GM12878 (cell line): ENCODE data around the gene C2orf92. TPM values are rescaled to one million over a fixed set of nuclear protein-coding genes. Genes with fewer than 3 reads are reported as not detected.

ENCODE experiments used
- ATAC-seq: fragments of 200-7000 bp; cut with Tn5 transposase; 3 replicates; pipeline ENCODE4 v1.9.1; 2020; ENCODE audit warnings: mild to moderate bottlenecking, moderate library complexity
- BruUV-seq: library from RNA; stranded (reverse); fragments of 400-500 nt; replicated peaks from 2 replicates; lab custom pipeline; 2021; lab: Mats Ljungman, UMichigan
- CTCF ChIA-PET: fragments of 300-600 bp; sonication (Branson Sonifier 250); formaldehyde crosslinking; extraction: SDS; loops from one replicate; lab custom pipeline; 2021; ENCODE audit warnings: inconsistent platforms; lab: Yijun Ruan, JAX
- POLR2A ChIA-PET: fragments of 350-600 bp; formaldehyde crosslinking; extraction: SDS; loops from one replicate; lab custom pipeline; 2021; ENCODE audit warnings: inconsistent platforms; lab: Charles Lee
- RAD21 ChIA-PET: fragments of 300-600 bp; sonication (Branson Sonifier 250); formaldehyde crosslinking; loops from one replicate; lab custom pipeline; 2023; ENCODE audit warnings: antibody characterized with exemption; ENCODE audit not compliant: unreplicated experiment; lab: Charles Lee
- SMC1A ChIA-PET: fragments of 300-600 bp; sonication (Branson Sonifier 250); formaldehyde crosslinking; loops from one replicate; lab custom pipeline; 2023; ENCODE audit not compliant: unreplicated experiment, uncharacterized antibody; lab: Charles Lee
- DNase-seq: peaks from one replicate; pipeline ENCODE4 v3.0.0-alpha.2; 2011; ENCODE audit warnings: low read depth, low spot score
- FAIRE-seq: peaks from 3 replicates; lab custom pipeline; 2011; peaks lifted over from hg19 to GRCh38; lab: Jason Lieb, UNC
- H2AFZ ChIP-seq: 2 replicates; pipeline ENCODE4 v1.6.0; 2011; ENCODE audit warnings: low read depth, low read length, control low read depth; ENCODE audit not compliant: control insufficient read depth
- H3K27ac ChIP-seq: 2 replicates; pipeline ENCODE4 v1.5.1; 2011; ENCODE audit warnings: control low read depth; ENCODE audit not compliant: control insufficient read depth, insufficient read depth
- H3K27me3 ChIP-seq, 2 experiments: replicated peaks in 1 of 2; 2 replicates each; pipeline versions ENCODE4 v1.6.0 to v1.6.1; 2011; ENCODE audit warnings: low read length in 1 of 2; ENCODE audit not compliant: control insufficient read depth in 2 of 2, insufficient read depth in 2 of 2
- H3K36me3 ChIP-seq, 2 experiments: 2 replicates each; pipeline ENCODE4 v1.5.1; 2011; ENCODE audit warnings: low read length in 1 of 2; ENCODE audit not compliant: control insufficient read depth in 2 of 2, insufficient read depth in 2 of 2
- H3K4me1 ChIP-seq: 2 replicates; pipeline ENCODE4 v1.6.1; 2011; ENCODE audit warnings: mild to moderate bottlenecking, low read length, moderate library complexity, mixed read lengths; ENCODE audit not compliant: control insufficient read depth, insufficient read depth
- H3K4me2 ChIP-seq: 2 replicates; pipeline ENCODE4 v1.6.0; 2011; ENCODE audit warnings: control low read depth; ENCODE audit not compliant: control insufficient read depth, insufficient read depth
- H3K4me3 ChIP-seq: fragments of 200-600 bp; sonication (generic); 2 replicates; pipeline ENCODE4 v1.5.1; 2016
- H3K79me2 ChIP-seq: 2 replicates; pipeline ENCODE4 v1.6.0; 2011; ENCODE audit warnings: low read length; ENCODE audit not compliant: control insufficient read depth, insufficient read depth
- H3K9ac ChIP-seq: 2 replicates; pipeline ENCODE4 v1.8.0; 2011; ENCODE audit warnings: low read length, control low read depth, mixed read lengths; ENCODE audit not compliant: control insufficient read depth, insufficient read depth
- H3K9me3 ChIP-seq: replicated peaks from 3 replicates; pipeline ENCODE4 v1.5.1; 2011; ENCODE audit warnings: mild to moderate bottlenecking, low read length; ENCODE audit not compliant: control insufficient read depth, insufficient read depth
- H4K20me1 ChIP-seq: 2 replicates; pipeline ENCODE4 v1.6.0; 2011; ENCODE audit not compliant: control insufficient read depth, insufficient read depth
- BCL11A ChIP-seq: IDR thresholded peaks from 2 replicates; pipeline ENCODE4 v1.6.1; 2011; ENCODE audit warnings: low read depth, low read length
- CBFB ChIP-seq: IDR thresholded peaks from 2 replicates; pipeline ENCODE4 v1.6.1; 2016; ENCODE audit warnings: antibody characterized with exemption, low read depth
- GABPA ChIP-seq: IDR thresholded peaks from 2 replicates; pipeline ENCODE4 v1.6.1; 2014; ENCODE audit warnings: antibody characterized with exemption, low read depth, mild to moderate bottlenecking, inconsistent platforms
- HCFC1 ChIP-seq: fragments of 150-350 bp; IDR thresholded peaks from 2 replicates; pipeline ENCODE4 v1.6.1; 2014; ENCODE audit warnings: low read length
- IRF4 ChIP-seq: IDR thresholded peaks from 2 replicates; pipeline ENCODE4 v1.6.1; 2011; ENCODE audit warnings: low read depth, low read length
- POLR2AphosphoS5 ChIP-seq: IDR thresholded peaks from 2 replicates; pipeline ENCODE4 v1.6.1; 2011; ENCODE audit warnings: mild to moderate bottlenecking, low read length, inconsistent platforms
- RFX5 ChIP-seq: IDR thresholded peaks from 2 replicates; pipeline ENCODE4 v1.6.1; 2011; ENCODE audit warnings: low read depth, low read length, improper control_type of control experiment
- SP1 ChIP-seq: IDR thresholded peaks from one replicate; pipeline ENCODE4 v1.6.1; 2011; ENCODE audit warnings: low read depth, low read length
- SPI1 ChIP-seq: IDR thresholded peaks from 2 replicates; pipeline ENCODE4 v1.6.1; 2011; ENCODE audit warnings: low read depth, mild to moderate bottlenecking, low read length, moderate library complexity, borderline replicate concordance; ENCODE audit not compliant: insufficient read depth
- SREBF2 ChIP-seq: IDR thresholded peaks from 2 replicates; pipeline ENCODE4 v1.6.1; 2012; ENCODE audit warnings: mild to moderate bottlenecking, low read length
- WGBS: methylation state at CpG from one replicate; pipeline ENCODE4 v1.1.6; 2016; ENCODE audit warnings: low lambda C conversion rate; ENCODE audit not compliant: insufficient replicate concordance, insufficient coverage; ENCODE audit errors: missing lambda C conversion rate; 5-methylcytosine and 5-hydroxymethylcytosine counted together
- in situ Hi-C: fragments of 300-500 bp; cut with MboI; formaldehyde crosslinking; loops from 9 replicates; pipeline ENCODE4 v1.14.3; 2018; ENCODE audit warnings: mixed read lengths
- intact Hi-C: fragments of 100-400 bp; cut with micrococcal nuclease; formaldehyde crosslinking; loops from one replicate; pipeline ENCODE4 v1.14.2; 2022; ENCODE audit not compliant: unreplicated experiment
- polyA plus RNA-seq, 11 experiments: library from polyadenylated mRNA; depleted of rRNA in 4 of 11; unstranded in 6 of 11; stranded (reverse) in 5 of 11; fragments of >200 nt; fragmentation: Nextera tagmentation in 4 of 11; fragmentation: Illumina TruSeq in 1 of 11; extraction: Ambion mirVana in 4 of 11; extraction: Trizol in 1 of 11; gene quantifications; 1 replicate in 1 of 11; 2 replicates in 10 of 11; pipeline versions ENCODE4 v1.2.1 to v1.2.3, GENCODE V29; 2011 to 2016; ENCODE audit warnings: inconsistent platforms in 2 of 11, missing spikeins in 2 of 11, low read depth in 1 of 11
- total RNA-seq, 4 experiments: library from RNA; depleted of rRNA in 3 of 4; stranded (reverse); fragments of >200 nt in 3 of 4; fragmentation: Illumina TruSeq in 1 of 4; extraction: Trizol in 1 of 4; gene quantifications; 2 replicates each; pipeline versions ENCODE4 v1.2.1 to v1.2.3, GENCODE V29; 2013 to 2021
- TF ChIP-seq, protein P1 (sequence below): IDR thresholded peaks from 2 replicates; pipeline ENCODE4 v1.6.1; 2012; ENCODE audit warnings: low read depth, low read length, improper control_type of control experiment
- TF ChIP-seq, protein P2 (sequence below): fragments of 450-650 bp; IDR thresholded peaks from 2 replicates; pipeline ENCODE4 v1.6.1; 2017; ENCODE audit warnings: low read depth, mild to moderate bottlenecking, moderate library complexity

The C2orf92 gene
- total and polyA plus RNA-seq, 10 of the 15 experiments (the other 5 are each of a cell fraction or from before 2014, with no cell fraction given), result 0.40 to 10.1 (median 3.7) TPM

DNA sequence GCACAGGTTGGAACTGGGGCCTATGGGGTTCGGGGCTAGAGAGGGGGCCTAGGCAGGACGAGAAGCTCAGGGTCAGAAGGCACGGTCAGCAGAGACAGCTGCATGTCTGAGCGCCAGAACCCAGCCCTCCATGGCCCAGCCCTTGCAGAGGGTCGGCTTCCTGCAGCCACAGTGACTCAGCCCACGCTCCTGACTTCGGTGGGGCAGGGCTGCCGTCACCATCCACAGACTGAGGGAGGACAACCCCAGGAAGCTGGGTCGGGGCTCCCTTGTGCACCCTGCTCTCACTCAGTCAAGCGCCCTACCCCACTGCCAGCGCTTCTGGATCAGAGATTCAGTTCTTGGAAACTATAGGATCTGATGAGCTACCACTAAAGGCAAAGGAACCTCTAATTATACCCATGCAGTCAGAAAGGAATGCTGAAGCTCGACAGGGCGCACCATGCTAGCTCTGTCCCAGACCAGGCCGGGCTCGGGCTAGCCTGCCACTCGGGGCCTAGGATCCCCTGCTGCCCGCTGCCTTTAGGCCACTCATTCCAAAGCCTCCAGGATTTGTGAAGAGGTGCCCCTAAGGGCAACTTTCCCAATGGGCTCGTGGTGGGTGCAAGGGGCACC, 8.6 kb upstream of the C2orf92 start:
- ChIA-PET RAD21 (interaction anchor here (0.9 to 5.9 kb wide), 2 partner anchors 35 to 37 kb away, joined by 3 to 76 read pairs; no protein-coding TSS in a partner anchor), SMC1A (interaction anchor here (1.1 to 4.9 kb wide), 3 partner anchors 10 to 17 kb away, joined by 3 to 29 read pairs (median 9); partner anchors contain the start of gene COX5B)
- FAIRE-seq, result no peak

DNA sequence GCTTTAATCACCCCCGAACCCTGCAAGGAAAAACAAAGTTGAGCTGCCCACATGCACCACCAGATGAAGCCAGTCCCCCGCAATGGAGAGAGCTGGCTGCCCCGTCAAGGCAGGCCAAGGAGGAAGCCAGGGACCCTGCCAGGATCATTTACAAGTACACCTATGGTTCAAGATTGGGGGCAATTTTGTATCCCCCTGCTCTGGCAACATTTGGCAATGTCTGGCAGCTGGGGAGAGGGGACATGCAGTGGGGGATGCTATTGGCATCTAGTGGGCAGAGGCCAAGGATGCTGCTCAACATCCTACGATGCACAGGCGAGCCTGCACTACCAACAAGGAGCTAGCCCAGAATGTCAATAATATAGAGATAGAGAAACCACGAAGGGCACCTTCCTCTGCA, 7.6 kb upstream of the C2orf92 start:
- FAIRE-seq (no peak), DNase-seq (no peak), ATAC-seq (no peak)
- in situ Hi-C loops, result loop anchor here (10.0 kb wide), 1 partner anchor 1597 kb away; no protein-coding TSS in a partner anchor
- Histone ChIP-seq H3K9me3 (no peaks in the 10 kb centered on the region), H4K20me1 (peaks cover 2% of the 10 kb centered on the region; the same call in 1 of the 2 replicates), H3K9ac (peak overlapping the region; percentile 96; the same call in 1 of the 2 replicates), H3K4me2 (peak overlapping the region; percentile 90), H3K27me3 (no peaks in the 10 kb centered on the region), H3K36me3 (peaks cover 5 to 6% of the 10 kb centered on the region in 2 experiments; a peak in 3 of 4 replicates), H2AFZ (no peak overlapping the region), H3K79me2 (peaks cover 32% of the 10 kb centered on the region), H3K4me1 (no peaks in the 10 kb centered on the region; the same call in 1 of the 2 replicates), H3K27ac (peak overlapping the region; percentile 96; the same call in 1 of the 2 replicates), H3K4me3 (peak overlapping the region; percentile 98)
- intact Hi-C loops, result loop anchor here (2.0 kb wide), 2 partner anchors 15 to 71 kb away; partner anchors contain the start of gene COX5B
- ChIA-PET SMC1A (interaction anchor here (0.9 to 5.6 kb wide), 11 partner anchors 8 to 1599 kb away, joined by 3 to 81 read pairs (median 7); partner anchors contain the start of gene COX5B), CTCF (interaction anchor here (1.3 to 6.0 kb wide), 7 partner anchors 11 to 71 kb away, joined by 3 to 114 read pairs (median 11); partner anchors contain the start of gene COX5B), RAD21 (interaction anchor here (1.2 to 5.9 kb wide), 7 partner anchors 11 to 71 kb away, joined by 4 to 76 read pairs (median 16); partner anchors contain the start of genes ANKRD36B and COX5B), POLR2A (interaction anchor here (0.9 to 7.5 kb wide), 9 partner anchors 10 to 1600 kb away, joined by 3 to 132 read pairs (median 4); partner anchors contain the start of gene COX5B)
- TSS peak; percentile 63 for BruUV-seq
- 86% methylated on average over 6 of the region's 6 CpGs for WGBS
- no peak; the same call in 1 of the 2 replicates for TF ChIP-seq POLR2AphosphoS5
- TF ChIP-seq, protein P1, sequence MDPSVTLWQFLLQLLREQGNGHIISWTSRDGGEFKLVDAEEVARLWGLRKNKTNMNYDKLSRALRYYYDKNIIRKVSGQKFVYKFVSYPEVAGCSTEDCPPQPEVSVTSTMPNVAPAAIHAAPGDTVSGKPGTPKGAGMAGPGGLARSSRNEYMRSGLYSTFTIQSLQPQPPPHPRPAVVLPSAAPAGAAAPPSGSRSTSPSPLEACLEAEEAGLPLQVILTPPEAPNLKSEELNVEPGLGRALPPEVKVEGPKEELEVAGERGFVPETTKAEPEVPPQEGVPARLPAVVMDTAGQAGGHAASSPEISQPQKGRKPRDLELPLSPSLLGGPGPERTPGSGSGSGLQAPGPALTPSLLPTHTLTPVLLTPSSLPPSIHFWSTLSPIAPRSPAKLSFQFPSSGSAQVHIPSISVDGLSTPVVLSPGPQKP, result no peak
- no peak for TF ChIP-seq GABPA
- TF ChIP-seq, protein P2, sequence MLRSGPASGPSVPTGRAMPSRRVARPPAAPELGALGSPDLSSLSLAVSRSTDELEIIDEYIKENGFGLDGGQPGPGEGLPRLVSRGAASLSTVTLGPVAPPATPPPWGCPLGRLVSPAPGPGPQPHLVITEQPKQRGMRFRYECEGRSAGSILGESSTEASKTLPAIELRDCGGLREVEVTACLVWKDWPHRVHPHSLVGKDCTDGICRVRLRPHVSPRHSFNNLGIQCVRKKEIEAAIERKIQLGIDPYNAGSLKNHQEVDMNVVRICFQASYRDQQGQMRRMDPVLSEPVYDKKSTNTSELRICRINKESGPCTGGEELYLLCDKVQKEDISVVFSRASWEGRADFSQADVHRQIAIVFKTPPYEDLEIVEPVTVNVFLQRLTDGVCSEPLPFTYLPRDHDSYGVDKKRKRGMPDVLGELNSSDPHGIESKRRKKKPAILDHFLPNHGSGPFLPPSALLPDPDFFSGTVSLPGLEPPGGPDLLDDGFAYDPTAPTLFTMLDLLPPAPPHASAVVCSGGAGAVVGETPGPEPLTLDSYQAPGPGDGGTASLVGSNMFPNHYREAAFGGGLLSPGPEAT, result no peak
- no peak for TF ChIP-seq SREBF2
- no peak for TF ChIP-seq RFX5
- no peak for TF ChIP-seq IRF4
- TF ChIP-seq CBFB, result no peak

More for the DNA sequence above, 8.6 kb upstream of the C2orf92 start:
- H3K4me3 ChIP-seq, result peak overlapping the region; percentile 98; the same call in 1 of the 2 replicates
- POLR2A ChIA-PET, result interaction anchor here (0.6 to 7.5 kb wide), 4 partner anchors 9 to 28 kb away, joined by 3 to 132 read pairs (median 14); partner anchors contain the start of gene COX5B
- peaks cover 32% of the 10 kb centered on the region for H3K79me2 ChIP-seq
- WGBS, result 92% methylated on average over 16 of the region's 18 CpGs
- in situ Hi-C loops, result loop anchor here (10.0 kb wide), 1 partner anchor 1596 kb away; no protein-coding TSS in a partner anchor
- H3K27ac ChIP-seq, result no peak overlapping the region
- ATAC-seq, result no peak
- TF ChIP-seq BCL11A, result no peak
- no peak for TF ChIP-seq SP1
- no peak for TF ChIP-seq HCFC1
- TF ChIP-seq SPI1, result no peak
- TF ChIP-seq, all 136 proteins: peak for 0
- no TSS peak for BruUV-seq
- DNase-seq, result no peak
- H4K20me1 ChIP-seq, result peaks cover 2% of the 10 kb centered on the region; the same call in 1 of the 2 replicates
- CTCF ChIA-PET, result interaction anchor here (2.4 to 6.0 kb wide), 3 partner anchors 10 to 37 kb away, joined by 11 to 114 read pairs (median 22); partner anchors contain the start of gene COX5B
- H2AFZ ChIP-seq, result no peak overlapping the region
- H3K9ac ChIP-seq, result no peak overlapping the region
- peaks cover 6 to 8% of the 10 kb centered on the region in 2 experiments; a peak in 3 of 4 replicates for H3K36me3 ChIP-seq
- H3K4me2 ChIP-seq, result peak overlapping the region; percentile 90; the same call in 1 of the 2 replicates
- H3K9me3 ChIP-seq, result no peaks in the 10 kb centered on the region
- intact Hi-C loops, result no loop called here
- H3K27me3 ChIP-seq, result no peaks in the 10 kb centered on the region
- no peaks in the 10 kb centered on the region; the same call in 1 of the 2 replicates for H3K4me1 ChIP-seq
